Stimulated activated naive CD4-positive, alpha-beta T cell treated with Interleukin-2 at 50 U/mL for 16 hours (primary cell): ENCODE results near the gene API5.

Experiments used
- DNase-seq: peaks from one replicate; lab custom pipeline; 2025; lab: John Stamatoyannopoulos, UW

API5 gene

DNA sequence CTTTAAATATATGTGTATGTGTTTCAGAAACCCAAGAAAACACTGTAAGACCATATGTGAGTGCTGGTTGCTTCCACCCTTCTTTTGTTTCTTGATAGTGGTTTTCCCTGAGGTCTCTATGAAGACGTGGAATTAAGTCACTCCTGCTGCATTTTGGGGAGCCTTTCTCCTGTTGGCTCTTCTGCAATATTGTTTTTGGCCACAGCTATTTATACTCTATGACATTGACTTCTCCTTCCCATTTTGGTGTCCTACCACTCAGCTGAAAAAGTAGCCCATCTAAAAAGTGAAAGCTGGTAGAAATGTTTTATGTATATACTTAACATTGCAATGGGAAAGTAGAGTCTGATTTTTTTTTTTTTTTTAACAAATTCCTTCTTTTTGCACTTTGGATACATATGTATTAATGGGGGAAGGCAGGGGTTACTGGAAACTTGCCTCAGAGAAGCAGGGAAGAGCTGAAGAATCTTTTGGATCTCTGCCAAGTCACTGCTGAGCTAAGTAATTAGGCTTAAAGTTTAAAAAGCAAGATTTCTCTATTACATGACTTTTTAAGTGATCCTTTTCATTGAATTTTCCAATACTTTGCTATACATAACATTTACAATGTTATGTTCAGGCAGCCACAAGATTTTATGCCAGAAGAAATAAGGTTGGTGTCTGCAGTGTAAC is 48.7 kb downstream of the API5 start:
- DNase-seq = no peak

GRCh38 chr11:43366677-43367076 is 54.9 kb downstream of the API5 start:
- no peak for DNase-seq

- DNase-seq = no peak
Measured at GRCh38 chr11:43367382-43368178, 55.8 kb downstream of the API5 start.

GRCh38 chr11:43376065-43376464 is 64.3 kb downstream of the API5 start:
- DNase-seq = no peak

DNA sequence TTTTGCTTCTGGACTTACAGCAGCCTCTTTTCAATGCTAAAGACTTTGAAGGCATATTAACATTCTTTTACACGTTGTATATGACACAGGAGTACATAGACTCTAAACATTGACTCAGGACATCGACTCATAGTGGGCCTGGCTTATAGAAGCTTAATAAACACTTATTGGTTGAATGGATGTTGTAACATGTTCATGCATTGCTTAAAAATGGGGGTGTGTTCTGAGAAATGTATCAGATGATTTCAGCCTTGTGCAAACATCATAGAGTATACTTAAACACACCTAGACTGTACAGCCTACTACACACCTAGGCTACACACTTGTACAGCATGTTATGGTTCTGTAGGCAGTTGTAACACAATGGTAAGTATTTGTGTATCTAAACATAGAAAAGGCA is 64.8 kb downstream of the API5 start:
- DNase-seq = no peak

- DNase-seq = no peak
Measured at GRCh38 chr11:43377389-43377788, 65.6 kb downstream of the API5 start.

DNA sequence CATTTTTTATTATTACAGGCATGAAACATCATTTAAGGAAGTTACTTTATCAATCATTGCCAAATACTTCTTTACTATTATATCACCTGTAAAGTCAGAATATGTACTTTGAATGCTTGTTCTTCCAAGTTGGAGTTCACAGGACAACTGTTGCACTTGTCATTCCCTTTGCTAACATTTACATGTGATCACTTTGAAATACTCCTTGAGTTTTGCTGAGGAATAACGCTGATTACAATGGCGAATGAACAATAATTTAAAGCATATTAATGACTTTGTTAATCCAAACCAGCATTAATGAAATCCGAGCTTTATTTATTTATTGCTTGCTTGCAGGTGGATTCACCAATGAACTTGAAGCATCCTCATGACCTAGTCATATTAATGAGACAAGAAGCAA is 67.1 kb downstream of the API5 start:
- no peak for DNase-seq

DNA sequence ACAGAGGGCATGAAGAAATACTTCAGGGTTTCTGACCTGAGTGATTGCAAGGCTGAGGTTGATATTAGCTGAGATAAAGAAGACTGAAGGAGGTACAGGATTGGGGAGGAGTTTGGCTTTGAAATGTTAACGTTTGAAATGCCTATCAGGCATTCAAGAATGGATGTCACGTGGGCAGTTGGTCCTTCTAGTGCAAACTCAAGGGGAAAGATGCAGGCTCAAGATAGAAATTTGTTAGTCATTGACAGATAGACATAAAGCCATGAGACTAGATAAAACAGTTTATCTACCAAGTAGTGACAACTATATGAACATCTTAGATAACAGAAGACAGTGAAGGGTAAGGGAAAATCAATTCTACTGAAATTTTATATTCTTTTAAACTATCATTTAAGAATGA is 70.0 kb downstream of the API5 start:
- DNase-seq = no peak

- DNase-seq = no peak
Measured at GRCh38 chr11:43382614-43383013, 70.8 kb downstream of the API5 start.

- DNase-seq = no peak
Measured at GRCh38 chr11:43384393-43384792, 72.6 kb downstream of the API5 start.

DNA sequence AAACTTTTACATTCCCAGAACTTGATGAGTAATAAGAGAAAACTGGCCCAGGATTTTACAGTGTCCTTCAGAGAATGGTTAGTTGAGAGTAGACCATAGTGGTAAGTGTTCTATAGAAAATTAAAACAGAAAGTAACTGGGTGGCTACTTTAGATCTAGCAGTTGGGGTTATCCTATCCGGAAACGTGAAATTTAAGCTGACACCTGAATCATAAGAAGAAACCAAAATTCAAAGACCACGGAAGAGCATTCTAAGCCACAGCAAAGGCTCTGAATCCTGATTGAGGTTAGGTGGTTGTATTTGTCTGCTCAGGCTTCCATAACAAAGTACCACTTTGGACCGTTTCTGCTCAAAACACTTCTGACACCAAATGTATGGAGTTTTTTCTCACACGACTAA is 80.9 kb downstream of the API5 start:
- no peak for DNase-seq

DNA sequence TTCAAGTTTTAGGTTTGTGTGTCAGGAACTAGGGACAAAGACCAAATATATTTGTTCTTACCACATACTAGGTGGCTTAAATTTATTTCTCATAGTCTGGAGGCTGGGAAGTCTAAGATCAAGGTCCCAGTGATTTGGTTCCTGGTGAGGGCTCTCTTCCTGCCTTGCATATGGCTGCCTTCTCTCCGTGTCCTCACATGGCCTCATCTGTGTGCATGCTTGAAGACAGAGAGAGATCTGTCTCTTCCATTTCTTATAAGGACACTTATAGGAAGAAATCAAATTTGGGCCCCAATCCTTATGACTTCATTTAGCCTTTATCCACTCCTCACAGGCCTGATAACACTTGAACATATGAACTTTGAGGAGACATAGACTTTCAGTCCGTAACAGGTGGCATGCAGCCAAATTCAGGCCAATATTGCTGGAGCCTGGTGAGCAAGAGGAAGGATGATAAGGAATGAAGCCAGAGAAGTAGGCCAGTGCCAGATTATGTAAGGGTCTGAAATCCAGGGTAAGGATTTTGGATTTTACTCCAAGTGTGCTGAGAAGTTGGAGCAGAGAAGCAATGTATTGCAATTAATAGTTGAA is 82.1 kb downstream of the API5 start:
- no peak for DNase-seq
